Naive thymus-derived CD4-positive, alpha-beta T cell (primary cell): Measurements from ENCODE around the gene NMUR2. TPM values are rescaled to one million over a fixed set of nuclear protein-coding genes. Genes with fewer than 3 reads are reported as not detected.

Experiments
- ATAC-seq: fragments of 150-1000 bp; cut with Tn5 transposase; 2 replicates; pipeline ENCODE4 v1.10.0; 2021; ENCODE audit warnings: mild to moderate bottlenecking, moderate library complexity
- CTCF ChIA-PET: fragments of 350-600 bp; sonication (Branson Sonifier 250); formaldehyde crosslinking; loops from one replicate; lab custom pipeline; 2021; ENCODE audit warnings: antibody characterized with exemption; lab: Charles Lee
- POLR2A ChIA-PET: fragments of 350-600 bp; sonication (Branson Sonifier 250); formaldehyde crosslinking; loops from one replicate; lab custom pipeline; 2021; ENCODE audit warnings: antibody characterized with exemption, inconsistent platforms; lab: Charles Lee
- DNase-seq, 9 donors: peaks; one replicate each; pipeline versions ENCODE4 v3.0.0 to v3.0.0-alpha.2; 2020 to 2022; ENCODE audit warnings: mixed read lengths in 1 of 9
- H3K27ac ChIP-seq: one replicate; pipeline ENCODE4 v1.7.0; 2013; ENCODE audit warnings: mild to moderate bottlenecking, low read depth, low read length, moderate library complexity
- H3K27me3 ChIP-seq, 2 donors: one replicate each; pipeline ENCODE4 v1.7.0; 2013; ENCODE audit warnings: low read length in 2 of 2, mild to moderate bottlenecking in 2 of 2, moderate library complexity in 2 of 2; ENCODE audit not compliant: control insufficient read depth in 2 of 2, insufficient read depth in 2 of 2
- H3K36me3 ChIP-seq, 3 experiments: 1 replicate in 2 of 3; 2 replicates in 1 of 3; pipeline ENCODE4 v1.7.0; 2013; ENCODE audit warnings: low read length in 3 of 3, mild to moderate bottlenecking in 3 of 3, moderate library complexity in 1 of 3; ENCODE audit not compliant: insufficient read depth in 3 of 3, control insufficient read depth in 2 of 3
- H3K4me1 ChIP-seq, 2 donors: one replicate each; pipeline ENCODE4 v1.7.0; 2013; ENCODE audit warnings: low read length in 2 of 2, mild to moderate bottlenecking in 2 of 2, moderate library complexity in 1 of 2; ENCODE audit not compliant: control insufficient read depth in 2 of 2, insufficient read depth in 2 of 2
- H3K4me3 ChIP-seq: 2 replicates; pipeline ENCODE4 v1.7.0; 2013; ENCODE audit warnings: mild to moderate bottlenecking, low read length
- H3K9me3 ChIP-seq, 3 experiments: 1 replicate in 2 of 3; 2 replicates in 1 of 3; pipeline ENCODE4 v1.7.0; 2013; ENCODE audit warnings: low read length in 3 of 3; ENCODE audit not compliant: control insufficient read depth in 2 of 3
- H3K27ac Mint-ChIP-seq, 9 donors: one replicate each; pipeline ENCODE4 v1.8.0; 2020 to 2022; ENCODE audit warnings: mixed read lengths in 9 of 9, mild to moderate bottlenecking in 8 of 9, moderate library complexity in 5 of 9, inconsistent platforms in 2 of 9
- H3K27me3 Mint-ChIP-seq, 5 donors: one replicate each; pipeline ENCODE4 v1.8.0; 2021 to 2022; ENCODE audit warnings: mixed read lengths in 5 of 5, mild to moderate bottlenecking in 1 of 5
- H3K36me3 Mint-ChIP-seq, 5 donors: one replicate each; pipeline ENCODE4 v1.8.0; 2020 to 2022; ENCODE audit warnings: mixed read lengths in 5 of 5, mild to moderate bottlenecking in 3 of 5, inconsistent platforms in 1 of 5
- H3K4me1 Mint-ChIP-seq, 7 donors: one replicate each; pipeline ENCODE4 v1.8.0; 2020 to 2022; ENCODE audit warnings: mixed read lengths in 7 of 7, mild to moderate bottlenecking in 3 of 7, inconsistent platforms in 1 of 7
- H3K4me3 Mint-ChIP-seq, 10 donors: one replicate each; pipeline ENCODE4 v1.8.0; 2020 to 2022; ENCODE audit warnings: mild to moderate bottlenecking in 10 of 10, mixed read lengths in 10 of 10, moderate library complexity in 6 of 10, inconsistent platforms in 2 of 10
- H3K9me3 Mint-ChIP-seq, 11 donors: one replicate each; pipeline ENCODE4 v1.8.0; 2020 to 2022; ENCODE audit warnings: mixed read lengths in 11 of 11, mild to moderate bottlenecking in 4 of 11, inconsistent platforms in 1 of 11, moderate library complexity in 1 of 11
- intact Hi-C, 2 donors: fragments of 100-400 bp; cut with micrococcal nuclease; formaldehyde crosslinking; loops; one replicate each; pipeline ENCODE4 v1.15.1; 2023
- polyA plus RNA-seq, 2 donors: library from polyadenylated mRNA; unstranded; fragments of 300-500 nt; fragmentation: Illumina TruSeq; gene quantifications; one replicate each; pipeline ENCODE4 v1.2.3, GENCODE V29; 2021
- total RNA-seq, 6 experiments: library from RNA in 5 of 6; stranded (reverse) in 5 of 6; gene quantifications; 1 replicate in 5 of 6; 2 replicates in 1 of 6; pipeline ENCODE4 v1.2.3 and lab custom pipeline; 2021 to 2026

Gene NMUR2
- total and polyA plus RNA-seq, 7 experiments from 2014 or later: not detected

DNA sequence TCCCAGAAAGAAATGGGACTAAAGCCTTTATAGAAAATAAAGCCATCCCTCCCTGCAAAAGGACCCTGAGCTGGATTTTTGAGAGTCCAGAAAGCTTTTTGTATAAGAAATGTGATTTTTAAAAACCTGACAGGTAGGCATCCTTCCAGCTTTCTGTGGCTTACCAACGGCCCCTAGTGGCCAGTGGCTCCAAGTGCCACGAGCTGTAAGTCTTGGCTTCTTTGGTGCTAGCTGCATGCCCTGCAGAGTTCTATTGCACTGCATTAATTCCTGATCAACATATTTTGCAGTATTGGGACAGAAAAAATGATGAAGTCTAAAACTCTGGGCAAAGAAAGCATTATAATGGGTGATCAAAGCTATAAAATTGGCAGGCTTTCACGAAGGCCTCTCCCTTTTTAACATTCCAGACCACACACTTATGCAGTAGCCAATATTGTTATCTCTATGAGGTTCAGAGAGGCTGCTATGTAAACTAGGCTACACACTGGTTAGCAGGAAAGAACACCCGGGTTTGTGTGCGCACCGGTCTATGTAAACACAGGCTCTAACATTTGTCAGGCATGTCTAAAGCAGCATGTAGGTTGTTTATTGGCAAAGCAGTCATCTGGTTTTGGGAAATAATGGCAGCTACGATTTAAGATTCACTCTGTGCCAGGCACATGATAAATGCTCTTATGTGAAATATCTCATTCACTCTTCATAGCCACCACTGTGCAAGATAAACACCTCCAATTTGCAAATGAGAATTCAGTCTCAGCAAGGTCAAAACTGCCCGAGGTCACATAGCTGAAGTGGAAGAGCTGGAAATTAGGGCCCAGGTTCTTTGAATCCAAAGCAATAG lies 55.2 kb downstream of the NMUR2 start:
- no peak for ATAC-seq
- Mint-ChIP-seq H3K9me3 (peaks cover 0 to 8% (median 3%) of the 10 kb centered on the region in 11 donors), H3K36me3 (peaks cover 0 to 3% (median 0%) of the 10 kb centered on the region in 5 donors), H3K4me3 (no peak overlapping the region), H3K27me3 (peaks cover 3 to 13% (median 6%) of the 10 kb centered on the region in 5 donors), H3K27ac (no peak overlapping the region), H3K4me1 (no peaks in the 10 kb centered on the region)
- DNase-seq: no peak
- intact Hi-C loops: loop anchor here (2.0 to 5.0 kb wide), 3 partner anchors 208 to 691 kb away; no protein-coding TSS in a partner anchor
- no peaks in the 10 kb centered on the region for H3K9me3 ChIP-seq
- ChIA-PET CTCF (interaction anchor here (0.5 to 2.4 kb wide), 4 partner anchors 516 to 525 kb away, joined by 3 to 20 read pairs (median 5); no protein-coding TSS in a partner anchor), POLR2A (no interaction called here)
- no peaks in the 10 kb centered on the region for H3K36me3 ChIP-seq
- no peak overlapping the region for H3K4me3 ChIP-seq
- H3K27ac ChIP-seq: no peak overlapping the region
- no peaks in the 10 kb centered on the region for H3K4me1 ChIP-seq
- no peaks in the 10 kb centered on the region for H3K27me3 ChIP-seq
